22Rv1 (cell line): ENCODE data around the gene HDGFL3.
"Not testable (repeated sequence)": the region's sequence is repeated elsewhere in the genome, so short reads cannot be mapped to it uniquely, and the experiment has no call there.

Source experiments
- CTCF ChIP-seq: fragments of 450-650 bp; IDR thresholded peaks from 2 replicates; pipeline ENCODE4 v1.5.1; 2017; ENCODE audit warnings: mild to moderate bottlenecking
- ZFX ChIP-seq: fragments of 450-650 bp; IDR thresholded peaks from 2 replicates; pipeline ENCODE4 v1.6.1; 2017; ENCODE audit warnings: antibody characterized with exemption, borderline replicate concordance

GRCh38 chr15:83091965-83092308 lies 115.7 kb downstream of the HDGFL3 start:
- TF ChIP-seq CTCF, ZFX: not testable (repeated sequence)
